H9 (cell line): ENCODE measurements around the gene ADSL. TPM values are rescaled to one million over a fixed set of nuclear protein-coding genes. Genes with fewer than 3 reads are reported as not detected.
A peak's percentile ranks its signal among the peaks of the same experiment; 100 is the strongest.

Experiments used
- DNase-seq: peaks from one replicate; pipeline ENCODE4 v3.0.0-alpha.2; 2017
- H2AFZ ChIP-seq: one replicate; pipeline ENCODE4 v1.6.1; 2013; ENCODE audit warnings: mild to moderate bottlenecking, low read length, control low read depth, moderate library complexity
- H2AK5ac ChIP-seq: 2 replicates; pipeline ENCODE4 v1.6.1; 2013; ENCODE audit warnings: low read length, control low read depth, mixed read lengths; ENCODE audit not compliant: insufficient read length
- H2BK120ac ChIP-seq: one replicate; pipeline ENCODE4 v1.6.1; 2013; ENCODE audit warnings: low read depth, mild to moderate bottlenecking, low read length, control low read depth, inconsistent platforms; ENCODE audit not compliant: poor library complexity, severe bottlenecking
- H2BK12ac ChIP-seq: 2 replicates; pipeline ENCODE4 v1.6.1; 2013; ENCODE audit warnings: low read length, control low read depth, mixed read lengths, low read depth; ENCODE audit not compliant: insufficient read length
- H2BK15ac ChIP-seq: 2 replicates; pipeline ENCODE4 v1.6.1; 2013; ENCODE audit warnings: low read depth, low read length, control low read depth
- H2BK20ac ChIP-seq: one replicate; pipeline ENCODE4 v1.6.1; 2013; ENCODE audit warnings: low read depth, mild to moderate bottlenecking, low read length, control low read depth, inconsistent platforms; ENCODE audit not compliant: poor library complexity, severe bottlenecking
- H2BK5ac ChIP-seq: 2 replicates; pipeline ENCODE4 v1.6.1; 2013; ENCODE audit warnings: low read length, control low read depth, mixed read lengths; ENCODE audit not compliant: insufficient read length
- H3K14ac ChIP-seq: 2 replicates; pipeline ENCODE4 v1.6.1; 2013; ENCODE audit warnings: low read length, control low read depth; ENCODE audit not compliant: insufficient read depth
- H3K18ac ChIP-seq: 2 replicates; pipeline ENCODE4 v1.6.1; 2013; ENCODE audit warnings: low read depth, mild to moderate bottlenecking, mixed read lengths, low read length, control low read depth; ENCODE audit not compliant: insufficient read length
- H3K23ac ChIP-seq: 2 replicates; pipeline ENCODE4 v1.6.1; 2013; ENCODE audit warnings: low read length, control low read depth, mixed read lengths, low read depth; ENCODE audit not compliant: insufficient read length
- H3K23me2 ChIP-seq: 2 replicates; pipeline ENCODE4 v1.6.1; 2013; ENCODE audit warnings: low read depth, mild to moderate bottlenecking, mixed read lengths, low read length, control low read depth; ENCODE audit not compliant: insufficient read length, poor library complexity, severe bottlenecking
- H3K27ac ChIP-seq: 2 replicates; pipeline ENCODE4 v1.5.1; 2013; ENCODE audit warnings: low read length, control low read depth, mixed read lengths, low read depth; ENCODE audit not compliant: insufficient read length
- H3K27me3 ChIP-seq: 2 replicates; pipeline ENCODE4 v1.6.1; 2013; ENCODE audit warnings: low read length, control low read depth, inconsistent platforms; ENCODE audit not compliant: insufficient read depth
- H3K4ac ChIP-seq: 2 replicates; pipeline ENCODE4 v1.6.1; 2013; ENCODE audit warnings: low read depth, mild to moderate bottlenecking, control low read depth, inconsistent platforms, low read length, moderate library complexity
- H3K4me1 ChIP-seq: 2 replicates; pipeline ENCODE4 v1.6.1; 2013; ENCODE audit warnings: low read length, control low read depth, inconsistent platforms; ENCODE audit not compliant: insufficient read depth
- H3K4me2 ChIP-seq: 2 replicates; pipeline ENCODE4 v1.6.1; 2013; ENCODE audit warnings: low read length, control low read depth, mixed read lengths; ENCODE audit not compliant: insufficient read length, insufficient read depth
- H3K56ac ChIP-seq: 2 replicates; pipeline ENCODE4 v1.6.1; 2013; ENCODE audit warnings: low read depth, mild to moderate bottlenecking, mixed read lengths, low read length, control low read depth; ENCODE audit not compliant: insufficient read length
- H3K79me1 ChIP-seq: 2 replicates; pipeline ENCODE4 v1.6.1; 2013; ENCODE audit warnings: low read depth, mild to moderate bottlenecking, moderate library complexity, low read length, control low read depth, inconsistent platforms; ENCODE audit not compliant: insufficient read depth, poor library complexity, severe bottlenecking
- H3K79me2 ChIP-seq: 2 replicates; pipeline ENCODE4 v1.6.1; 2013; ENCODE audit warnings: low read length, control low read depth, inconsistent platforms; ENCODE audit not compliant: insufficient read depth
- H3K9ac ChIP-seq: 2 replicates; pipeline ENCODE4 v1.6.1; 2013; ENCODE audit warnings: low read length, control low read depth, mixed read lengths; ENCODE audit not compliant: insufficient read length; ENCODE audit errors: extremely low read depth
- H3K9me3 ChIP-seq: one replicate; pipeline ENCODE4 v1.6.1; 2013; ENCODE audit warnings: low read depth, low read length, inconsistent platforms; ENCODE audit not compliant: control insufficient read depth
- H3T11ph ChIP-seq: one replicate; pipeline ENCODE4 v1.6.1; 2013; ENCODE audit warnings: mild to moderate bottlenecking, low read length, control low read depth, inconsistent platforms
- H4K20me1 ChIP-seq: one replicate; pipeline ENCODE4 v1.6.1; 2013; ENCODE audit not compliant: control insufficient read depth, insufficient read length, insufficient read depth
- H4K5ac ChIP-seq: 2 replicates; pipeline ENCODE4 v1.6.1; 2013; ENCODE audit warnings: low read depth, mild to moderate bottlenecking, mixed read lengths, low read length, control low read depth; ENCODE audit not compliant: insufficient read length
- H4K8ac ChIP-seq: replicated peaks from 2 replicates; pipeline ENCODE4 v1.6.1; 2013; ENCODE audit warnings: low read length, control low read depth, mixed read lengths, low read depth; ENCODE audit not compliant: insufficient read length
- H4K91ac ChIP-seq: 2 replicates; pipeline ENCODE4 v1.6.1; 2013; ENCODE audit warnings: low read depth, mild to moderate bottlenecking, moderate library complexity, mixed read lengths, low read length, control low read depth; ENCODE audit not compliant: insufficient read length
- H3K27ac Mint-ChIP-seq, 3 experiments: 2 replicates in 2 of 3; 3 replicates in 1 of 3; pipeline ENCODE4 v1.8.0; 2020 to 2021; ENCODE audit warnings: mixed read lengths in 3 of 3, mild to moderate bottlenecking in 1 of 3, moderate library complexity in 1 of 3
- H3K27me3 Mint-ChIP-seq: 2 replicates; pipeline ENCODE4 v1.8.0; 2021; ENCODE audit warnings: low read depth, mild to moderate bottlenecking, moderate library complexity, mixed read lengths
- H3K36me3 Mint-ChIP-seq, 3 experiments: 2 replicates in 2 of 3; 3 replicates in 1 of 3; pipeline ENCODE4 v1.8.0; 2020 to 2021; ENCODE audit warnings: low read depth in 3 of 3, mixed read lengths in 3 of 3; ENCODE audit not compliant: insufficient read depth in 1 of 3
- H3K4me1 Mint-ChIP-seq, 2 experiments: 2 replicates each; pipeline ENCODE4 v1.8.0; 2020; ENCODE audit warnings: mixed read lengths in 2 of 2
- H3K4me3 Mint-ChIP-seq, 2 experiments: 2 replicates in 1 of 2; 3 replicates in 1 of 2; pipeline ENCODE4 v1.8.0; 2020 to 2021; ENCODE audit warnings: mild to moderate bottlenecking in 2 of 2, mixed read lengths in 2 of 2, moderate library complexity in 1 of 2
- H3K9me3 Mint-ChIP-seq, 2 experiments: 2 replicates in 1 of 2; 3 replicates in 1 of 2; pipeline ENCODE4 v1.8.0; 2020; ENCODE audit warnings: mild to moderate bottlenecking in 2 of 2, mixed read lengths in 2 of 2, moderate library complexity in 1 of 2
- total RNA-seq: library from RNA; stranded (reverse); gene quantifications from 2 replicates; pipeline ENCODE4 v1.2.1, GENCODE V29; 2021
- TF ChIP-seq, protein P1 (sequence below): fragments of 200-600 bp; sonication (generic); conservative IDR thresholded peaks from 3 replicates; pipeline ENCODE4 v1.8.0; 2021; ENCODE audit warnings: antibody characterized with exemption, mild to moderate bottlenecking

ADSL gene
- total RNA-seq, 1 experiment from 2014 or later = 175 TPM

DNA sequence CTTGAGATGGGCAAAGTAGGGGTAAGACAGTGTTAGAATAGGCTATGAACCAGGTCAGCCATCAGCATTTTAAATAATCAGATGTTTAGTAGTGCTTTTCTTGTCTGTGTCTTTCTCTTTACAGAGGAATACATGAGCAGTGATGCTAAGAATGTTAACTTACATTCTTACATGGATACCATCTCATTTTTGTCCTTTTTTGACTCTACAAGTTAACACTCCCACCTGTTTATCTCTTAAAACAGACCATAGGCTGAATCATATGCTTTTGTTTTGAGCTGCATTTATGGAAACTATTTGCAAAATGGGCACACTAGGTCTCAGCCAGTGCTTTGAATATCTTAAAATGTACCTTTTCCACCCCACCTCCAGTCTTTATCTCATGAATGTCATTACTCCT, 25.6 kb upstream of the ADSL start:
- TF ChIP-seq, protein P1, sequence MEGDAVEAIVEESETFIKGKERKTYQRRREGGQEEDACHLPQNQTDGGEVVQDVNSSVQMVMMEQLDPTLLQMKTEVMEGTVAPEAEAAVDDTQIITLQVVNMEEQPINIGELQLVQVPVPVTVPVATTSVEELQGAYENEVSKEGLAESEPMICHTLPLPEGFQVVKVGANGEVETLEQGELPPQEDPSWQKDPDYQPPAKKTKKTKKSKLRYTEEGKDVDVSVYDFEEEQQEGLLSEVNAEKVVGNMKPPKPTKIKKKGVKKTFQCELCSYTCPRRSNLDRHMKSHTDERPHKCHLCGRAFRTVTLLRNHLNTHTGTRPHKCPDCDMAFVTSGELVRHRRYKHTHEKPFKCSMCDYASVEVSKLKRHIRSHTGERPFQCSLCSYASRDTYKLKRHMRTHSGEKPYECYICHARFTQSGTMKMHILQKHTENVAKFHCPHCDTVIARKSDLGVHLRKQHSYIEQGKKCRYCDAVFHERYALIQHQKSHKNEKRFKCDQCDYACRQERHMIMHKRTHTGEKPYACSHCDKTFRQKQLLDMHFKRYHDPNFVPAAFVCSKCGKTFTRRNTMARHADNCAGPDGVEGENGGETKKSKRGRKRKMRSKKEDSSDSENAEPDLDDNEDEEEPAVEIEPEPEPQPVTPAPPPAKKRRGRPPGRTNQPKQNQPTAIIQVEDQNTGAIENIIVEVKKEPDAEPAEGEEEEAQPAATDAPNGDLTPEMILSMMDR = no peak
- H3K4me2 ChIP-seq = no peak overlapping the region
- no peaks in the 10 kb centered on the region for H3K79me1 ChIP-seq
- no peaks in the 10 kb centered on the region for H3K79me2 ChIP-seq
- H3K14ac ChIP-seq = no peak overlapping the region
- no peaks in the 10 kb centered on the region for H3K27me3 ChIP-seq
- H3K4ac ChIP-seq = no peak overlapping the region
- H3K23ac ChIP-seq = no peak overlapping the region
- H2BK20ac ChIP-seq = no peak overlapping the region
- no peak overlapping the region for H4K5ac ChIP-seq
- no peak overlapping the region for H3K27ac ChIP-seq
- no peak overlapping the region for H2BK12ac ChIP-seq
- no peak overlapping the region for H2BK120ac ChIP-seq
- H3K9ac ChIP-seq = no peak overlapping the region
- H2AFZ ChIP-seq = no peak overlapping the region
- no peaks in the 10 kb centered on the region; the same call in 1 of the 2 replicates for H3K4me1 ChIP-seq
- no peak overlapping the region for H2BK5ac ChIP-seq
- no peak overlapping the region for H2BK15ac ChIP-seq
- H3K27ac Mint-ChIP-seq = peak overlapping the region in 1 of 3 experiments; percentile 40; a peak in 1 of 7 replicates
- H3K9me3 Mint-ChIP-seq = no peaks in the 10 kb centered on the region
- H3K4me1 Mint-ChIP-seq = peaks cover 21 to 27% of the 10 kb centered on the region in 2 experiments
- no peaks in the 10 kb centered on the region for H3K23me2 ChIP-seq
- H3K56ac ChIP-seq = no peak overlapping the region
- no peak overlapping the region for H2AK5ac ChIP-seq
- H3K36me3 Mint-ChIP-seq = peaks cover 39 to 92% (median 71%) of the 10 kb centered on the region in 3 experiments
- H3K18ac ChIP-seq = no peak overlapping the region
- H4K20me1 ChIP-seq = peaks cover 2% of the 10 kb centered on the region
- no peak for DNase-seq
- H3T11ph ChIP-seq = no peak overlapping the region
- no peak overlapping the region for H3K4me3 Mint-ChIP-seq
- H4K8ac ChIP-seq = no peak overlapping the region
- H4K91ac ChIP-seq = no peak overlapping the region
- no peaks in the 10 kb centered on the region for H3K9me3 ChIP-seq
- no peaks in the 10 kb centered on the region for H3K27me3 Mint-ChIP-seq
